Left lung (tissue), 10 donors: ENCODE measurements around the gene NT5C. TPM values are rescaled to one million over a fixed set of nuclear protein-coding genes. Genes with fewer than 3 reads are reported as not detected.

Source experiments
- ATAC-seq: fragments of 200-7000 bp; cut with Tn5 transposase; one replicate; pipeline ENCODE4 v1.9.1; 2020; ENCODE audit warnings: moderate library complexity
- DNase-seq, 4 donors: peaks; one replicate each; pipeline ENCODE4 v3.0.0-alpha.2; 2013 to 2020
- H3K27ac ChIP-seq, 2 donors: fragments of 200-600 bp; sonication (generic) in 1 of 2; one replicate each; pipeline versions ENCODE4 v1.5.0 to v1.8.0; 2020 to 2021
- H3K27me3 ChIP-seq, 2 donors: fragments of 200-600 bp; sonication (generic) in 1 of 2; one replicate each; pipeline versions ENCODE4 v1.5.0 to v1.8.0; 2020 to 2021
- H3K36me3 ChIP-seq, 2 donors: fragments of 200-600 bp; sonication (generic) in 1 of 2; one replicate each; pipeline versions ENCODE4 v1.5.0 to v1.8.0; 2020 to 2021
- H3K4me1 ChIP-seq, 2 donors: fragments of 200-600 bp; one replicate each; pipeline ENCODE4 v1.8.0; 2021
- H3K4me3 ChIP-seq, 2 donors: fragments of 200-600 bp; sonication (generic) in 1 of 2; one replicate each; pipeline versions ENCODE4 v1.5.0 to v1.8.0; 2020 to 2021; ENCODE audit warnings: mild to moderate bottlenecking in 1 of 2
- H3K9me3 ChIP-seq, 2 donors: fragments of 200-600 bp; sonication (generic) in 1 of 2; one replicate each; pipeline versions ENCODE4 v1.5.0 to v1.8.0; 2020 to 2021
- CTCF ChIP-seq, 2 donors: fragments of 200-600 bp; sonication (generic) in 1 of 2; IDR thresholded peaks; one replicate each; pipeline versions ENCODE4 v1.5.0 to v1.8.0; 2021; ENCODE audit warnings: antibody characterized with exemption in 2 of 2
- intact Hi-C, 2 donors: fragments of 100-400 bp; cut with DNase I; formaldehyde crosslinking; loops; one replicate each; pipeline versions ENCODE4 v1.11.2 to v1.14.2; 2022
- polyA plus RNA-seq, 6 donors: library from polyadenylated mRNA; unstranded; fragments of 120-200 nt; gene quantifications; one replicate each; pipeline ENCODE4 v1.2.1, GENCODE V29; 2013; ENCODE audit not compliant: insufficient read length in 6 of 6
- total RNA-seq, 2 donors: library from RNA; stranded (reverse); fragmentation: NEBNext Ultra II Directional; extraction: Animal tissue kit (Norgen Biotek cat#: 25700); gene quantifications; one replicate each; pipeline ENCODE4 v1.2.1, GENCODE V29; 2021
- donor health status: DM: no; HTN: yes; CAD: no.
- donor health status: DM: no; HTN: no; CAD: no.

NT5C gene
- total and polyA plus RNA-seq, 8 donors, result 26.0 to 56.2 (median 42.8) TPM

GRCh38 chr17:75108193-75108592 lies 23.3 kb downstream of the NT5C start:
- ATAC-seq, result no peak
- Histone ChIP-seq H3K9me3 (no peaks in the 10 kb centered on the region), H3K27me3 (no peaks in the 10 kb centered on the region), H3K4me3 (no peak overlapping the region), H3K27ac (no peak overlapping the region), H3K36me3 (peaks cover 0 to 27% of the 10 kb centered on the region in 2 donors), H3K4me1 (peaks cover 10 to 53% of the 10 kb centered on the region in 2 donors)
- intact Hi-C loops, result no loop called here
- no peak for TF ChIP-seq CTCF (IDR thresholded peaks at IDR 0.05)
- no peak for DNase-seq

- ATAC-seq (peak; percentile 66), DNase-seq (peak in 1 of 4 donors; percentile 76)
- Histone ChIP-seq H3K27me3 (no peaks in the 10 kb centered on the region), H3K36me3 (peaks cover 0 to 34% of the 10 kb centered on the region in 2 donors), H3K27ac (peak overlapping the region in 1 of 2 donors; percentile 7), H3K4me3 (no peak overlapping the region), H3K9me3 (no peaks in the 10 kb centered on the region), H3K4me1 (peaks cover 5 to 42% of the 10 kb centered on the region in 2 donors)
- peak; percentile 65 to 88 for TF ChIP-seq CTCF (IDR thresholded peaks at IDR 0.05)
- intact Hi-C loops, result no loop called here
Measured at GRCh38 chr17:75105126-75106080, 26.1 kb downstream of the NT5C start.

- TF ChIP-seq CTCF (IDR thresholded peaks at IDR 0.05), result no peak
- DNase-seq, result no peak
- peaks cover 0 to 50% of the 10 kb centered on the region in 2 donors for H3K36me3 ChIP-seq
- no peak overlapping the region for H3K27ac ChIP-seq
- no peaks in the 10 kb centered on the region for H3K9me3 ChIP-seq
- H3K4me1 ChIP-seq, result peaks cover under 1 to 31% of the 10 kb centered on the region in 2 donors
- no peak overlapping the region for H3K4me3 ChIP-seq
- H3K27me3 ChIP-seq, result no peaks in the 10 kb centered on the region
- intact Hi-C loops, result no loop called here
- peak; percentile 71 for ATAC-seq
Measured at GRCh38 chr17:75103601-75104554, 27.7 kb downstream of the NT5C start.

DNA sequence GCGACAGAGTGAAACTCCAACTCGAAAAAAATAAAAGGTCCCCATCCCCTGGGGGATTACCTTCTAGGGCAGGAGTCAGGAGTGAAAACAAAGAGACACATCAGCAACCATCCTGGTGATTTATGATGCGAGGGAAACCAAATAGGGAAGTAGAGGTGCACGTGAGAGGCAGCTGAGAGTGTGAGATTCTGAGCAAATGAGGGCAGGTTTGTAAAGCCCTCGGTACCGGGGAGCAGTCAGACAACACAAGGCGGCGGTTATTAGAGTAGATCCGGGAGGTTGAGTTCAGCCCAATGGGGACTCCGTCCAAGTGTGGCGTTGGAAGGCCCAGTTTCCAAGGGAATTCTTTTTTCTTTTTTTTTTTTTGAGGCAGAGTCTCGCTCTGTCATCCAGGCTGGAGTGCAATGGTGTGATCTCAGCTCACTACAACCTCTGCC lies 29.1 kb downstream of the NT5C start:
- Histone ChIP-seq H3K9me3 (no peaks in the 10 kb centered on the region), H3K4me3 (no peak overlapping the region), H3K27ac (peak overlapping the region in 1 of 2 donors; percentile 4), H3K4me1 (peaks cover 0 to 30% of the 10 kb centered on the region in 2 donors), H3K36me3 (peaks cover 0 to 63% of the 10 kb centered on the region in 2 donors), H3K27me3 (no peaks in the 10 kb centered on the region)
- DNase-seq, result no peak
- intact Hi-C loops, result no loop called here
- no peak for TF ChIP-seq CTCF (IDR thresholded peaks at IDR 0.05)
- no peak for ATAC-seq
